RWPE1 (cell line): Measurements from ENCODE around the gene VAT1L.
A peak's percentile ranks its signal among the peaks of the same experiment; 100 is the strongest.

Source experiments
- CTCF ChIA-PET: fragments of 350-600 bp; sonication (Branson Sonifier 250); formaldehyde crosslinking; extraction: SDS; loops from one replicate; lab custom pipeline; 2021; lab: Yijun Ruan, JAX
- POLR2A ChIA-PET: fragments of 400-600 bp; formaldehyde crosslinking; extraction: SDS; loops from one replicate; lab custom pipeline; 2020; ENCODE audit warnings: antibody characterized with exemption; ENCODE audit not compliant: low non-redundant PET; lab: Yijun Ruan, JAX
- DNase-seq: peaks from one replicate; pipeline ENCODE4 v3.0.0; 2012; ENCODE audit warnings: low spot score
- H3K27ac ChIP-seq: fragments of 450-650 bp; 2 replicates; pipeline ENCODE4 v1.5.1; 2017
- CTCF ChIP-seq: fragments of 450-650 bp; conservative IDR thresholded peaks from 2 replicates; pipeline ENCODE4 v1.5.1; 2017; ENCODE audit warnings: low read depth, mild to moderate bottlenecking

VAT1L gene

GRCh38 chr16:77788181-77789084, at the start of gene VAT1L:
Gene VAT1L (plus strand): TSS chr16:77788564. CDS start chr16:77788683, 119 bp downstream.
- DNase-seq: no peak
- no peak for TF ChIP-seq CTCF
- no peak within 1 kb of the TSS for H3K27ac ChIP-seq
- CTCF ChIA-PET: no interaction called here
- POLR2A ChIA-PET: no interaction called here

- POLR2A ChIA-PET: no interaction called here
- no peak for TF ChIP-seq CTCF
- no peak overlapping the region for H3K27ac ChIP-seq
- peak; percentile 28 for DNase-seq
- CTCF ChIA-PET: no interaction called here
These were observed 49.4 kb upstream of the VAT1L start for GRCh38 chr16:77738706-77739558.

GRCh38 chr16:77739559-77739892, 48.8 kb upstream of the VAT1L start:
- ChIA-PET POLR2A (no interaction called here), CTCF (no interaction called here)
- TF ChIP-seq CTCF: no peak
- no peak overlapping the region for H3K27ac ChIP-seq
- no peak for DNase-seq

- H3K27ac ChIP-seq: no peak overlapping the region
- TF ChIP-seq CTCF: no peak
- POLR2A ChIA-PET: no interaction called here
- CTCF ChIA-PET: no interaction called here
- no peak for DNase-seq
These were observed 44.2 kb upstream of the VAT1L start for GRCh38 chr16:77744141-77744540.

GRCh38 chr16:77745972-77746371, 42.4 kb upstream of the VAT1L start:
- ChIA-PET POLR2A (no interaction called here), CTCF (no interaction called here)
- DNase-seq: no peak
- TF ChIP-seq CTCF: no peak
- H3K27ac ChIP-seq: no peak overlapping the region

- no peak for DNase-seq
- H3K27ac ChIP-seq: no peak overlapping the region
- POLR2A ChIA-PET: no interaction called here
- CTCF ChIA-PET: no interaction called here
- TF ChIP-seq CTCF: no peak
These were observed 39.9 kb upstream of the VAT1L start for GRCh38 chr16:77748421-77749005.
